Renal pelvis (tissue), 4 donors: Measurements from ENCODE around the gene STIM1. TPM values are rescaled to one million over a fixed set of nuclear protein-coding genes. Genes with fewer than 3 reads are reported as not detected.
"Not testable (repeated sequence)": the region's sequence is repeated elsewhere in the genome, so short reads cannot be mapped to it uniquely, and the experiment has no call there.

Experiments
- DNase-seq: peaks from one replicate; pipeline ENCODE4 v3.0.0-alpha.2; 2013
- polyA plus RNA-seq, 3 donors: library from polyadenylated mRNA; unstranded; fragments of 120-200 nt; gene quantifications; one replicate each; pipeline ENCODE4 v1.2.1, GENCODE V29; 2013; ENCODE audit not compliant: insufficient read length in 3 of 3

Gene STIM1
- polyA plus RNA-seq, 3 donors: 31.3 to 41.6 (median 33.2) TPM

- DNase-seq: no peak
These were observed 167.2 kb downstream of the STIM1 start for GRCh38 chr11:4022669-4023068.

GRCh38 chr11:4025248-4025966 is 169.9 kb downstream of the STIM1 start:
- peak; percentile 71 for DNase-seq

GRCh38 chr11:4025967-4026324 is 170.5 kb downstream of the STIM1 start:
- peak; percentile 42 for DNase-seq

- DNase-seq: no peak
These were observed 170.9 kb downstream of the STIM1 start for GRCh38 chr11:4026389-4026788.

GRCh38 chr11:4027746-4028145 is 172.3 kb downstream of the STIM1 start:
- no peak for DNase-seq

- DNase-seq: no peak
These were observed 174.7 kb downstream of the STIM1 start for GRCh38 chr11:4030197-4030596.

- no peak for DNase-seq
These were observed 176.6 kb downstream of the STIM1 start for GRCh38 chr11:4032097-4032496.

- no peak for DNase-seq
These were observed 180.5 kb downstream of the STIM1 start for GRCh38 chr11:4035985-4036384.

- no peak for DNase-seq
These were observed 183.5 kb downstream of the STIM1 start for GRCh38 chr11:4039011-4039410.

- no peak for DNase-seq
These were observed 185.0 kb downstream of the STIM1 start for GRCh38 chr11:4040461-4040860.

GRCh38 chr11:4041731-4042391 is 186.4 kb downstream of the STIM1 start:
- DNase-seq: no peak

- DNase-seq: no peak
These were observed 189.6 kb downstream of the STIM1 start for GRCh38 chr11:4044976-4045646.

- no peak for DNase-seq
These were observed 192.9 kb downstream of the STIM1 start for GRCh38 chr11:4048340-4048739.

GRCh38 chr11:4049006-4049405 is 193.5 kb downstream of the STIM1 start:
- DNase-seq: no peak

GRCh38 chr11:4050138-4050537 is 194.7 kb downstream of the STIM1 start:
- DNase-seq: no peak

- not testable (repeated sequence) for DNase-seq
These were observed 197.7 kb downstream of the STIM1 start for GRCh38 chr11:4053200-4053599.

- no peak for DNase-seq
These were observed 199.2 kb downstream of the STIM1 start for GRCh38 chr11:4054643-4055042.

- DNase-seq: no peak
These were observed 204.0 kb downstream of the STIM1 start for GRCh38 chr11:4059424-4059823.

- no peak for DNase-seq
These were observed 204.9 kb downstream of the STIM1 start for GRCh38 chr11:4060182-4060923.

GRCh38 chr11:4061700-4062099 is 206.2 kb downstream of the STIM1 start:
- no peak for DNase-seq

GRCh38 chr11:4063348-4063747 is 207.9 kb downstream of the STIM1 start:
- no peak for DNase-seq

GRCh38 chr11:4064278-4064955 is 209.0 kb downstream of the STIM1 start:
- DNase-seq: no peak
